NCI-H1694 treated with DMSO at 0.1 percent for 48 hours (cell line): ENCODE results near the gene NUMBL.
"Not testable (repeated sequence)": the region's sequence is repeated elsewhere in the genome, so short reads cannot be mapped to it uniquely, and the experiment has no call there.

ENCODE experiments used
- DNase-seq: peaks from one replicate; lab custom pipeline; 2025; lab: John Stamatoyannopoulos, UW

Gene NUMBL

GRCh38 chr19:40662925-40663694 lies 27.3 kb downstream of the NUMBL start:
- peak; percentile 89 for DNase-seq

GRCh38 chr19:40661616-40662015 lies 28.8 kb downstream of the NUMBL start:
- no peak for DNase-seq

GRCh38 chr19:40659566-40659965 lies 30.9 kb downstream of the NUMBL start:
- no peak for DNase-seq

- DNase-seq: no peak
Observed at GRCh38 chr19:40659116-40659515, 31.3 kb downstream of the NUMBL start.

- no peak for DNase-seq
Observed at GRCh38 chr19:40658031-40658430, 32.4 kb downstream of the NUMBL start.

- not testable (repeated sequence) for DNase-seq
Observed at GRCh38 chr19:40655684-40656083, 34.8 kb downstream of the NUMBL start.

- DNase-seq: not testable (repeated sequence)
Observed at GRCh38 chr19:40652303-40652702, 38.1 kb downstream of the NUMBL start.

GRCh38 chr19:40650749-40651305 lies 39.6 kb downstream of the NUMBL start:
- DNase-seq: no peak

- not testable (repeated sequence) for DNase-seq
Observed at GRCh38 chr19:40649903-40650675, 40.4 kb downstream of the NUMBL start.

- DNase-seq: no peak
Observed at GRCh38 chr19:40646743-40647254, 43.7 kb downstream of the NUMBL start.

GRCh38 chr19:40642757-40643305 lies 47.6 kb downstream of the NUMBL start:
- DNase-seq: no peak

- DNase-seq: no peak
Observed at GRCh38 chr19:40642051-40642706, 48.3 kb downstream of the NUMBL start.

- no peak for DNase-seq
Observed at GRCh38 chr19:40641281-40641680, 49.2 kb downstream of the NUMBL start.

GRCh38 chr19:40640744-40641143 lies 49.7 kb downstream of the NUMBL start:
- no peak for DNase-seq

- no peak for DNase-seq
Observed at GRCh38 chr19:40639638-40639982, 50.8 kb downstream of the NUMBL start.

- DNase-seq: no peak
Observed at GRCh38 chr19:40638327-40638726, 52.1 kb downstream of the NUMBL start.

- DNase-seq: no peak
Observed at GRCh38 chr19:40633207-40633606, 57.2 kb downstream of the NUMBL start.

GRCh38 chr19:40632311-40633036 lies 58.0 kb downstream of the NUMBL start:
- DNase-seq: no peak

GRCh38 chr19:40630571-40631160 lies 59.8 kb downstream of the NUMBL start:
- no peak for DNase-seq

- no peak for DNase-seq
Observed at GRCh38 chr19:40629346-40629745, 61.1 kb downstream of the NUMBL start.
